LNCaP clone FGC (cell line): ENCODE measurements around the gene ZNF19.

Source experiments
- DNase-seq: peaks from one replicate; pipeline ENCODE4 v3.0.0-alpha.2; 2011; ENCODE audit warnings: low read depth
- H3K4me3 ChIP-seq: 2 replicates; pipeline ENCODE4 v1.5.1; 2011; ENCODE audit warnings: mild to moderate bottlenecking, low read depth, low read length, control low read depth
- CTCF ChIP-seq: IDR thresholded peaks from 2 replicates; pipeline ENCODE4 v1.5.1; 2012; ENCODE audit warnings: mild to moderate bottlenecking; ENCODE audit not compliant: control insufficient read depth, insufficient read depth; ENCODE audit errors: extremely low read depth

The ZNF19 gene

GRCh38 chr16:71489122-71489521 is at the start of gene ZNF19:
Gene ZNF19 (minus strand): TSS chr16:71489324. CDS start chr16:71482114, 7,210 bp downstream.
- TF ChIP-seq CTCF = no peak
- no peak for DNase-seq

GRCh38 chr16:71537643-71538042 is 48.5 kb upstream of the ZNF19 start:
- no peak overlapping the region for H3K4me3 ChIP-seq
- TF ChIP-seq CTCF = peak; percentile 70
- peak; percentile 25 for DNase-seq

More at GRCh38 chr16:71489122-71489521, at the start of gene ZNF19:
- no peak within 1 kb of the TSS for H3K4me3 ChIP-seq

GRCh38 chr16:71536752-71537499 is 47.8 kb upstream of the ZNF19 start:
- TF ChIP-seq CTCF = no peak
- no peak overlapping the region for H3K4me3 ChIP-seq

GRCh38 chr16:71532366-71532765 is 43.2 kb upstream of the ZNF19 start:
- no peak overlapping the region for H3K4me3 ChIP-seq
- no peak for TF ChIP-seq CTCF
- no peak for DNase-seq

More at GRCh38 chr16:71536752-71537499, 47.8 kb upstream of the ZNF19 start:
- DNase-seq = no peak

- DNase-seq = no peak
- no peak for TF ChIP-seq CTCF
- no peak overlapping the region for H3K4me3 ChIP-seq
Observed at GRCh38 chr16:71528863-71529262, 39.7 kb upstream of the ZNF19 start.

GRCh38 chr16:71528257-71528656 is 39.1 kb upstream of the ZNF19 start:
- no peak overlapping the region for H3K4me3 ChIP-seq
- no peak for DNase-seq
- TF ChIP-seq CTCF = no peak
